ENCODE data around the gene CCR7. TPM values are rescaled to one million over a fixed set of nuclear protein-coding genes. Genes with fewer than 3 reads are reported as not detected.

Gene CCR7
- total and polyA plus RNA-seq, 2 of the 8 experiments (the other 6 are each of a cell fraction or from before 2014, with no cell fraction given) = 0.12 to 0.17 TPM

GRCh38 chr17:40547079-40547784, 18.0 kb downstream of the CCR7 start (continued):
- TF ChIP-seq, protein P1, sequence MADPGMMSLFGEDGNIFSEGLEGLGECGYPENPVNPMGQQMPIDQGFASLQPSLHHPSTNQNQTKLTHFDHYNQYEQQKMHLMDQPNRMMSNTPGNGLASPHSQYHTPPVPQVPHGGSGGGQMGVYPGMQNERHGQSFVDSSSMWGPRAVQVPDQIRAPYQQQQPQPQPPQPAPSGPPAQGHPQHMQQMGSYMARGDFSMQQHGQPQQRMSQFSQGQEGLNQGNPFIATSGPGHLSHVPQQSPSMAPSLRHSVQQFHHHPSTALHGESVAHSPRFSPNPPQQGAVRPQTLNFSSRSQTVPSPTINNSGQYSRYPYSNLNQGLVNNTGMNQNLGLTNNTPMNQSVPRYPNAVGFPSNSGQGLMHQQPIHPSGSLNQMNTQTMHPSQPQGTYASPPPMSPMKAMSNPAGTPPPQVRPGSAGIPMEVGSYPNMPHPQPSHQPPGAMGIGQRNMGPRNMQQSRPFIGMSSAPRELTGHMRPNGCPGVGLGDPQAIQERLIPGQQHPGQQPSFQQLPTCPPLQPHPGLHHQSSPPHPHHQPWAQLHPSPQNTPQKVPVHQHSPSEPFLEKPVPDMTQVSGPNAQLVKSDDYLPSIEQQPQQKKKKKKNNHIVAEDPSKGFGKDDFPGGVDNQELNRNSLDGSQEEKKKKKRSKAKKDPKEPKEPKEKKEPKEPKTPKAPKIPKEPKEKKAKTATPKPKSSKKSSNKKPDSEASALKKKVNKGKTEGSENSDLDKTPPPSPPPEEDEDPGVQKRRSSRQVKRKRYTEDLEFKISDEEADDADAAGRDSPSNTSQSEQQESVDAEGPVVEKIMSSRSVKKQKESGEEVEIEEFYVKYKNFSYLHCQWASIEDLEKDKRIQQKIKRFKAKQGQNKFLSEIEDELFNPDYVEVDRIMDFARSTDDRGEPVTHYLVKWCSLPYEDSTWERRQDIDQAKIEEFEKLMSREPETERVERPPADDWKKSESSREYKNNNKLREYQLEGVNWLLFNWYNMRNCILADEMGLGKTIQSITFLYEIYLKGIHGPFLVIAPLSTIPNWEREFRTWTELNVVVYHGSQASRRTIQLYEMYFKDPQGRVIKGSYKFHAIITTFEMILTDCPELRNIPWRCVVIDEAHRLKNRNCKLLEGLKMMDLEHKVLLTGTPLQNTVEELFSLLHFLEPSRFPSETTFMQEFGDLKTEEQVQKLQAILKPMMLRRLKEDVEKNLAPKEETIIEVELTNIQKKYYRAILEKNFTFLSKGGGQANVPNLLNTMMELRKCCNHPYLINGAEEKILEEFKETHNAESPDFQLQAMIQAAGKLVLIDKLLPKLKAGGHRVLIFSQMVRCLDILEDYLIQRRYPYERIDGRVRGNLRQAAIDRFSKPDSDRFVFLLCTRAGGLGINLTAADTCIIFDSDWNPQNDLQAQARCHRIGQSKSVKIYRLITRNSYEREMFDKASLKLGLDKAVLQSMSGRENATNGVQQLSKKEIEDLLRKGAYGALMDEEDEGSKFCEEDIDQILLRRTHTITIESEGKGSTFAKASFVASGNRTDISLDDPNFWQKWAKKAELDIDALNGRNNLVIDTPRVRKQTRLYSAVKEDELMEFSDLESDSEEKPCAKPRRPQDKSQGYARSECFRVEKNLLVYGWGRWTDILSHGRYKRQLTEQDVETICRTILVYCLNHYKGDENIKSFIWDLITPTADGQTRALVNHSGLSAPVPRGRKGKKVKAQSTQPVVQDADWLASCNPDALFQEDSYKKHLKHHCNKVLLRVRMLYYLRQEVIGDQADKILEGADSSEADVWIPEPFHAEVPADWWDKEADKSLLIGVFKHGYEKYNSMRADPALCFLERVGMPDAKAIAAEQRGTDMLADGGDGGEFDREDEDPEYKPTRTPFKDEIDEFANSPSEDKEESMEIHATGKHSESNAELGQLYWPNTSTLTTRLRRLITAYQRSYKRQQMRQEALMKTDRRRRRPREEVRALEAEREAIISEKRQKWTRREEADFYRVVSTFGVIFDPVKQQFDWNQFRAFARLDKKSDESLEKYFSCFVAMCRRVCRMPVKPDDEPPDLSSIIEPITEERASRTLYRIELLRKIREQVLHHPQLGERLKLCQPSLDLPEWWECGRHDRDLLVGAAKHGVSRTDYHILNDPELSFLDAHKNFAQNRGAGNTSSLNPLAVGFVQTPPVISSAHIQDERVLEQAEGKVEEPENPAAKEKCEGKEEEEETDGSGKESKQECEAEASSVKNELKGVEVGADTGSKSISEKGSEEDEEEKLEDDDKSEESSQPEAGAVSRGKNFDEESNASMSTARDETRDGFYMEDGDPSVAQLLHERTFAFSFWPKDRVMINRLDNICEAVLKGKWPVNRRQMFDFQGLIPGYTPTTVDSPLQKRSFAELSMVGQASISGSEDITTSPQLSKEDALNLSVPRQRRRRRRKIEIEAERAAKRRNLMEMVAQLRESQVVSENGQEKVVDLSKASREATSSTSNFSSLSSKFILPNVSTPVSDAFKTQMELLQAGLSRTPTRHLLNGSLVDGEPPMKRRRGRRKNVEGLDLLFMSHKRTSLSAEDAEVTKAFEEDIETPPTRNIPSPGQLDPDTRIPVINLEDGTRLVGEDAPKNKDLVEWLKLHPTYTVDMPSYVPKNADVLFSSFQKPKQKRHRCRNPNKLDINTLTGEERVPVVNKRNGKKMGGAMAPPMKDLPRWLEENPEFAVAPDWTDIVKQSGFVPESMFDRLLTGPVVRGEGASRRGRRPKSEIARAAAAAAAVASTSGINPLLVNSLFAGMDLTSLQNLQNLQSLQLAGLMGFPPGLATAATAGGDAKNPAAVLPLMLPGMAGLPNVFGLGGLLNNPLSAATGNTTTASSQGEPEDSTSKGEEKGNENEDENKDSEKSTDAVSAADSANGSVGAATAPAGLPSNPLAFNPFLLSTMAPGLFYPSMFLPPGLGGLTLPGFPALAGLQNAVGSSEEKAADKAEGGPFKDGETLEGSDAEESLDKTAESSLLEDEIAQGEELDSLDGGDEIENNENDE (IDR thresholded peaks at IDR 0.05; ENCODE audit: insufficient replicate concordance, low read length) = no peak
- TF ChIP-seq SRF (IDR thresholded peaks at IDR 0.05; ENCODE audit: low read depth, low read length) = no peak
- no peak for TF ChIP-seq BCL11A (IDR thresholded peaks at IDR 0.05; ENCODE audit: low read depth in 2 of 2, low read length in 2 of 2)
- TF ChIP-seq EZH2 (IDR thresholded peaks at IDR 0.05; ENCODE audit: low read depth, low read length, severe bottlenecking) = no peak
- TF ChIP-seq CTBP2 (IDR thresholded peaks at IDR 0.05; ENCODE audit: borderline replicate concordance, insufficient read depth, insufficient read length, low read length) = no peak
- TF ChIP-seq KDM4A (IDR thresholded peaks at IDR 0.05; ENCODE audit: low read depth, low read length, severe bottlenecking) = no peak
